CD14-positive monocyte (primary cell): ENCODE results near the gene RIC3. TPM values are rescaled to one million over a fixed set of nuclear protein-coding genes. Genes with fewer than 3 reads are reported as not detected.

Experiments used
- DNase-seq, 3 donors: peaks; one replicate each; pipeline ENCODE4 v3.0.0-alpha.2; 2011 to 2022
- H2AFZ ChIP-seq: 2 replicates; pipeline ENCODE4 v1.6.0; 2012; ENCODE audit warnings: mild to moderate bottlenecking, low read depth, low read length, inconsistent platforms; ENCODE audit not compliant: insufficient read depth, poor library complexity, severe bottlenecking
- H3K27ac ChIP-seq, 2 donors: 1 replicate in 1 of 2; 2 replicates in 1 of 2; pipeline ENCODE4 v1.5.1; 2012 to 2013; ENCODE audit warnings: low read length in 2 of 2, control low read depth in 1 of 2, inconsistent platforms in 1 of 2, low read depth in 1 of 2, mild to moderate bottlenecking in 1 of 2
- H3K27me3 ChIP-seq, 2 donors: one replicate each; pipeline versions ENCODE4 v1.6.0 to v1.6.1; 2011 to 2013; ENCODE audit warnings: low read length in 2 of 2; ENCODE audit not compliant: control insufficient read depth in 2 of 2, insufficient read depth in 2 of 2
- H3K36me3 ChIP-seq, 2 donors: replicated peaks in 1 of 2; 1 replicate in 1 of 2; 2 replicates in 1 of 2; pipeline versions ENCODE4 v1.5.1 to v1.6.1; 2012 to 2013; ENCODE audit warnings: low read length in 2 of 2, control low read depth in 1 of 2, inconsistent platforms in 1 of 2, mild to moderate bottlenecking in 1 of 2; ENCODE audit not compliant: insufficient read depth in 2 of 2, control insufficient read depth in 1 of 2
- H3K4me1 ChIP-seq, 2 donors: 1 replicate in 1 of 2; 2 replicates in 1 of 2; pipeline versions ENCODE4 v1.5.1 to v1.6.1; 2012 to 2013; ENCODE audit warnings: low read length in 2 of 2, control low read depth in 1 of 2, inconsistent platforms in 1 of 2, mild to moderate bottlenecking in 1 of 2, moderate library complexity in 1 of 2; ENCODE audit not compliant: insufficient read depth in 2 of 2, control insufficient read depth in 1 of 2
- H3K4me2 ChIP-seq: replicated peaks from 2 replicates; pipeline ENCODE3; 2012; ENCODE audit warnings: low read length, moderate library complexity, mild to moderate bottlenecking; ENCODE audit not compliant: poor library complexity, severe bottlenecking; ENCODE audit errors: extremely low read depth
- H3K4me3 ChIP-seq, 3 experiments: fragments of 200-600 bp in 1 of 3; sonication (generic) in 1 of 3; replicated peaks in 1 of 3; 1 replicate in 2 of 3; 2 replicates in 1 of 3; pipeline ENCODE4 v1.5.1; 2011 to 2013; ENCODE audit warnings: low read length in 3 of 3, mild to moderate bottlenecking in 3 of 3, control low read depth in 2 of 3, low read depth in 2 of 3, inconsistent platforms in 1 of 3, moderate library complexity in 1 of 3
- H3K79me2 ChIP-seq: 2 replicates; pipeline ENCODE4 v1.6.0; 2012; ENCODE audit warnings: mild to moderate bottlenecking, control low read depth, inconsistent platforms, low read length, moderate library complexity; ENCODE audit not compliant: insufficient read depth
- H3K9ac ChIP-seq: 2 replicates; pipeline ENCODE4 v1.6.0; 2017; ENCODE audit warnings: low read length, mild to moderate bottlenecking; ENCODE audit not compliant: insufficient read depth, poor library complexity, severe bottlenecking
- H3K9me3 ChIP-seq, 2 donors: replicated peaks in 1 of 2; 1 replicate in 1 of 2; 2 replicates in 1 of 2; pipeline versions ENCODE4 v1.5.1 to v1.6.1; 2012 to 2013; ENCODE audit warnings: low read length in 2 of 2, control low read depth in 1 of 2; ENCODE audit not compliant: control insufficient read depth in 1 of 2, insufficient read depth in 1 of 2
- H4K20me1 ChIP-seq: 2 replicates; pipeline ENCODE4 v1.6.0; 2012; ENCODE audit warnings: mild to moderate bottlenecking, low read length, control low read depth, moderate library complexity; ENCODE audit not compliant: insufficient read depth
- H3K27ac Mint-ChIP-seq, 7 donors: one replicate each; pipeline ENCODE4 v1.8.0; 2020; ENCODE audit warnings: mild to moderate bottlenecking in 7 of 7, mixed read lengths in 7 of 7, moderate library complexity in 6 of 7, inconsistent platforms in 2 of 7
- H3K27me3 Mint-ChIP-seq, 3 donors: one replicate each; pipeline ENCODE4 v1.8.0; 2021 to 2022; ENCODE audit warnings: low read depth in 3 of 3, mild to moderate bottlenecking in 3 of 3, mixed read lengths in 3 of 3, moderate library complexity in 3 of 3, inconsistent platforms in 1 of 3
- H3K36me3 Mint-ChIP-seq, 2 donors: one replicate each; pipeline ENCODE4 v1.8.0; 2020; ENCODE audit warnings: mixed read lengths in 2 of 2, inconsistent platforms in 1 of 2, mild to moderate bottlenecking in 1 of 2
- H3K4me1 Mint-ChIP-seq: one replicate; pipeline ENCODE4 v1.8.0; 2020; ENCODE audit warnings: mild to moderate bottlenecking, mixed read lengths
- H3K4me3 Mint-ChIP-seq, 2 donors: one replicate each; pipeline ENCODE4 v1.8.0; 2020; ENCODE audit warnings: mild to moderate bottlenecking in 2 of 2, mixed read lengths in 2 of 2, moderate library complexity in 1 of 2
- H3K9me3 Mint-ChIP-seq, 7 donors: one replicate each; pipeline ENCODE4 v1.8.0; 2020 to 2022; ENCODE audit warnings: mixed read lengths in 7 of 7, mild to moderate bottlenecking in 6 of 7, moderate library complexity in 6 of 7, inconsistent platforms in 2 of 7
- WGBS: methylation state at CpG from one replicate; pipeline ENCODE4 v1.1.5; 2013; ENCODE audit warnings: missing lambda C conversion rate; ENCODE audit not compliant: insufficient coverage; 5-methylcytosine and 5-hydroxymethylcytosine counted together
- intact Hi-C, 2 donors: fragments of 100-400 bp; cut with micrococcal nuclease; formaldehyde crosslinking; loops; one replicate each; pipeline versions ENCODE4 v1.15.0 to v1.15.1; 2023
- polyA plus RNA-seq, 3 donors: library from polyadenylated mRNA; depleted of rRNA in 1 of 3; unstranded in 2 of 3; stranded (reverse) in 1 of 3; fragments of 300-500 nt in 2 of 3; fragments of >200 nt in 1 of 3; fragmentation: Illumina TruSeq in 2 of 3; gene quantifications; 1 replicate in 2 of 3; 2 replicates in 1 of 3; pipeline ENCODE4 v1.2.3, GENCODE V29; 2012 to 2021
- TF ChIP-seq, protein P1 (sequence below): fragments of 200-600 bp; IDR thresholded peaks from one replicate; pipeline ENCODE4 v1.8.0; 2022; ENCODE audit warnings: antibody characterized with exemption, mild to moderate bottlenecking

The RIC3 gene
- polyA plus RNA-seq, 3 donors: 0.17 TPM; not detected in 2

DNA sequence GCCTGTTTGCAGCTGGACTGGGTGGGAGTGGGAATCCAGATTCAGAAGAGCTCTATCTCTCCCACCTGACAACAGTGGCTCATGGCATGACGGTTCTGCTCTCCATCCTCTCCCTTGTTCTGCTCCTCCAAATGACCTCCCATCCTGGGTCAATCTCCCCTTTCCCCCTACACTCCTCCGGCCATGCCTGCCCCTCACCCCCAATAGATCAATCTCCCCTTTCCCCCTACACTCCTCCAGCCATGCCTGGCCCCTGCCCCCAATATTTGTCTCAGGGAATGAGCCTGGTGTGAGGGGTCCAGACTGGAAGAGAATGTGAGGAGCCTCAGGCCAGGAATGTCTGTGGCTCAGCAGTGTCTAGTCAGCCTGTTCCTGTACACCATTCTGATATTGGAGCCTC is 30.9 kb upstream of the RIC3 start:
- peak in 1 of 3 donors; percentile 1 for DNase-seq
- Mint-ChIP-seq H3K36me3 (peaks cover 6 to 9% of the 10 kb centered on the region in 2 donors), H3K27ac (peak overlapping the region in 2 of 7 donors; percentile 34 to 58), H3K4me3 (no peak overlapping the region), H3K9me3 (peaks cover 0 to 3% (median 0%) of the 10 kb centered on the region in 7 donors), H3K4me1 (peaks cover 73% of the 10 kb centered on the region), H3K27me3 (peaks cover 0 to 2% (median 0%) of the 10 kb centered on the region in 3 donors)
- H3K79me2 ChIP-seq: no peaks in the 10 kb centered on the region
- no peak overlapping the region for H3K4me3 ChIP-seq
- H3K27ac ChIP-seq: no peak overlapping the region
- H3K27me3 ChIP-seq: no peaks in the 10 kb centered on the region
- H4K20me1 ChIP-seq: no peaks in the 10 kb centered on the region
- H2AFZ ChIP-seq: no peak overlapping the region
- H3K36me3 ChIP-seq: no peaks in the 10 kb centered on the region
- TF ChIP-seq, protein P1, sequence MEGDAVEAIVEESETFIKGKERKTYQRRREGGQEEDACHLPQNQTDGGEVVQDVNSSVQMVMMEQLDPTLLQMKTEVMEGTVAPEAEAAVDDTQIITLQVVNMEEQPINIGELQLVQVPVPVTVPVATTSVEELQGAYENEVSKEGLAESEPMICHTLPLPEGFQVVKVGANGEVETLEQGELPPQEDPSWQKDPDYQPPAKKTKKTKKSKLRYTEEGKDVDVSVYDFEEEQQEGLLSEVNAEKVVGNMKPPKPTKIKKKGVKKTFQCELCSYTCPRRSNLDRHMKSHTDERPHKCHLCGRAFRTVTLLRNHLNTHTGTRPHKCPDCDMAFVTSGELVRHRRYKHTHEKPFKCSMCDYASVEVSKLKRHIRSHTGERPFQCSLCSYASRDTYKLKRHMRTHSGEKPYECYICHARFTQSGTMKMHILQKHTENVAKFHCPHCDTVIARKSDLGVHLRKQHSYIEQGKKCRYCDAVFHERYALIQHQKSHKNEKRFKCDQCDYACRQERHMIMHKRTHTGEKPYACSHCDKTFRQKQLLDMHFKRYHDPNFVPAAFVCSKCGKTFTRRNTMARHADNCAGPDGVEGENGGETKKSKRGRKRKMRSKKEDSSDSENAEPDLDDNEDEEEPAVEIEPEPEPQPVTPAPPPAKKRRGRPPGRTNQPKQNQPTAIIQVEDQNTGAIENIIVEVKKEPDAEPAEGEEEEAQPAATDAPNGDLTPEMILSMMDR: no peak
- intact Hi-C loops: loop anchor here in 1 of 2 donors (10.0 kb wide), 1 partner anchor 65 kb away; the partner anchor contains the start of gene LMO1
- H3K9ac ChIP-seq: no peak overlapping the region
- H3K4me1 ChIP-seq: peaks cover 72% of the 10 kb centered on the region in 2 donors
- 100% methylated on average over 2 of the region's 2 CpGs for WGBS
- no peak overlapping the region for H3K4me2 ChIP-seq
- H3K9me3 ChIP-seq: no peaks in the 10 kb centered on the region

DNA sequence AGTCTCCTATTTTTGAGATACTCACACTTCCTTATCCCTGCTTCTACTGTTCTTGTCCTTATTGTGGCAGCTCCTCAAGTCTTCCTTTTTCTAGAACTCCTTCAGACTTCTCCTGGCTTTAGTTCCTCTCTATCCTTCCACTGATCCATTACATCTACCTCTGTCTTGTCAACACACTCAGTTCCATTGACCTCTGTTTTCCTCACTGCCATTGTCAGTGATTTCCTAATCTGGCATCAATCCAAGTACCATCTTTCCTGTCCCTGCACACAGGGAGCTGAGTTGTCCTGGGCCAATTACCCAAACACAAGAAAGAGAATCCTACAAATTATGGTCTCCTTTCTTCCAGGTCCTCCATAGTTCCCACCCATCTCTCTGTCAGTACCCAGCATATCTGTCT is 27.9 kb upstream of the RIC3 start:
- no peaks in the 10 kb centered on the region for H3K27me3 ChIP-seq
- no peaks in the 10 kb centered on the region for H3K36me3 ChIP-seq
- DNase-seq: peak in 2 of 3 donors; percentile 22 to 36
- peaks cover 0 to 2% (median 1%) of the 10 kb centered on the region in 3 donors for H3K27me3 Mint-ChIP-seq
- no peaks in the 10 kb centered on the region for H3K9me3 ChIP-seq
- peaks cover 56% of the 10 kb centered on the region for H3K4me1 Mint-ChIP-seq
- TF ChIP-seq, protein P1: no peak
- no peak overlapping the region for H3K4me3 ChIP-seq
- H3K4me2 ChIP-seq: no peak overlapping the region
- peak overlapping the region in 6 of 7 donors; percentile 4 to 86 (median 52) for H3K27ac Mint-ChIP-seq
- H4K20me1 ChIP-seq: no peaks in the 10 kb centered on the region
- intact Hi-C loops: loop anchor here in 1 of 2 donors (10.0 kb wide), 1 partner anchor 68 kb away; the partner anchor contains the start of gene LMO1
- H3K79me2 ChIP-seq: no peaks in the 10 kb centered on the region
- no peaks in the 10 kb centered on the region for H3K36me3 Mint-ChIP-seq
- no peak overlapping the region for H2AFZ ChIP-seq
- peaks cover 0 to 3% (median 0%) of the 10 kb centered on the region in 7 donors for H3K9me3 Mint-ChIP-seq
- no peak overlapping the region for H3K9ac ChIP-seq
- H3K27ac ChIP-seq: peak overlapping the region in 1 of 2 donors; percentile 27
- H3K4me3 Mint-ChIP-seq: peak overlapping the region in 1 of 2 donors; percentile 2
- peaks cover 55 to 56% of the 10 kb centered on the region in 2 donors for H3K4me1 ChIP-seq
